Pulmonary artery endothelial cell (primary cell): ENCODE results near the gene UNC79. TPM values are rescaled to one million over a fixed set of nuclear protein-coding genes. Genes with fewer than 3 reads are reported as not detected.

Source experiments
- DNase-seq: peaks from one replicate; pipeline ENCODE4 v3.0.0-alpha.2; 2011; ENCODE audit warnings: low read depth, low spot score
- total RNA-seq: library from RNA; depleted of rRNA; stranded (reverse); fragments of >200 nt; gene quantifications from 2 replicates; pipeline ENCODE4 v1.2.3, GENCODE V29; 2014

UNC79 gene
- total RNA-seq, 1 donor from 2014 or later = under 0.01 TPM

- no peak for DNase-seq
Observed at GRCh38 chr14:93725002-93725582, 294.4 kb downstream of the UNC79 start.

- DNase-seq = no peak
Observed at GRCh38 chr14:93725993-93726392, 295.3 kb downstream of the UNC79 start.

GRCh38 chr14:93727039-93727740 lies 296.5 kb downstream of the UNC79 start:
- no peak for DNase-seq

GRCh38 chr14:93727917-93728650 lies 297.3 kb downstream of the UNC79 start:
- no peak for DNase-seq

- DNase-seq = no peak
Observed at GRCh38 chr14:93728651-93729016, 297.9 kb downstream of the UNC79 start.

GRCh38 chr14:93729993-93730392 lies 299.3 kb downstream of the UNC79 start:
- DNase-seq = no peak

GRCh38 chr14:93731753-93732152 lies 301.0 kb downstream of the UNC79 start:
- DNase-seq = no peak

- no peak for DNase-seq
Observed at GRCh38 chr14:93732524-93732923, 301.8 kb downstream of the UNC79 start.

GRCh38 chr14:93733231-93733630 lies 302.5 kb downstream of the UNC79 start:
- DNase-seq = no peak

- DNase-seq = no peak
Observed at GRCh38 chr14:93733631-93734030, 302.9 kb downstream of the UNC79 start.

- no peak for DNase-seq
Observed at GRCh38 chr14:93734086-93734822, 303.5 kb downstream of the UNC79 start.

GRCh38 chr14:93735206-93735605 lies 304.5 kb downstream of the UNC79 start:
- DNase-seq = no peak

- no peak for DNase-seq
Observed at GRCh38 chr14:93736378-93737014, 305.8 kb downstream of the UNC79 start.

- DNase-seq = no peak
Observed at GRCh38 chr14:93737634-93738033, 306.9 kb downstream of the UNC79 start.

GRCh38 chr14:93741556-93742230 lies 311.0 kb downstream of the UNC79 start:
- no peak for DNase-seq

GRCh38 chr14:93742761-93743160 lies 312.0 kb downstream of the UNC79 start:
- no peak for DNase-seq

GRCh38 chr14:93743270-93744060 lies 312.7 kb downstream of the UNC79 start:
- no peak for DNase-seq

GRCh38 chr14:93744176-93744575 lies 313.4 kb downstream of the UNC79 start:
- DNase-seq = no peak

GRCh38 chr14:93744876-93745275 lies 314.1 kb downstream of the UNC79 start:
- DNase-seq = no peak
